ENCODE results near the gene MUC4. TPM values are rescaled to one million over a fixed set of nuclear protein-coding genes. Genes with fewer than 3 reads are reported as not detected.
A peak's percentile ranks its signal among the peaks of the same experiment; 100 is the strongest.

MUC4 gene
- total RNA-seq, 2 donors from 2014 or later: 0.12 TPM; not detected in 1

DNA sequence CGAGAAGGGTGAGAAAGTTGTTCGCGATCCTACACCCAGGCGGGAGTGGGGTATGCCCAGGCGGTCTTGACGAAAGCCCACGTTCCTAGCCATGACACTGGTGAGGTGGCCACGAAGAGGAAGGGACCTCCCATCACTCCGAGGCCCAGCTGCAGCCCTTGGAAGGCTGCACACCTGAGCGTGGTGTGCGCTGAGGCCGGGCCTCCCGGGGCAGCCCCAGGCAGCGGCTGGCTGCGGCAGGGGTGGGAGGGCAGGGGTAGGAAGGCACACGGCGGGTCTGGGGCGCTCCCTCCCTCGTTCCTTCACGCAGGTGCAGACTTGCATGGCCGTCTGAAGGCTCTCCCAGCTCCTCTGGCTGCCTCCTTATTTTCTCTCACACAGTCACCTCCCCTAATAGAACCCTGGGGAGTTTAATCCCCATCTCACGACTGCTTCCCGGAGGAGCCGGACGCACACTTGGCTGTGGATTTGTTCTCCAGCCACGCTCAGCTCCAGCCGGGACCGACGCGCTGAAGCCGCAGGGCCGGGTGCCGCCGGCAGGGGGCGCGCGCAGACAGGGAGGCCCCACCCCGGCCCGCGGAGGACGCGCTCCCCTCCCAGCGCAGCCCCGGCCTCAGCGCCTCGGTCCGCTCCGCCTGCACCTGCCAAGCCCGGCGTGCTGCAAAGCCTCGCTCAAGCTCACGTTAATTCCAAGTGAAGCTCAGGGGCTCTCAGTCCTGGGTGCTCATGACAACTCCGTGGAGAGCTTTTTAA lies 37.8 kb upstream of the MUC4 start:
- TF ChIP-seq, protein P1, sequence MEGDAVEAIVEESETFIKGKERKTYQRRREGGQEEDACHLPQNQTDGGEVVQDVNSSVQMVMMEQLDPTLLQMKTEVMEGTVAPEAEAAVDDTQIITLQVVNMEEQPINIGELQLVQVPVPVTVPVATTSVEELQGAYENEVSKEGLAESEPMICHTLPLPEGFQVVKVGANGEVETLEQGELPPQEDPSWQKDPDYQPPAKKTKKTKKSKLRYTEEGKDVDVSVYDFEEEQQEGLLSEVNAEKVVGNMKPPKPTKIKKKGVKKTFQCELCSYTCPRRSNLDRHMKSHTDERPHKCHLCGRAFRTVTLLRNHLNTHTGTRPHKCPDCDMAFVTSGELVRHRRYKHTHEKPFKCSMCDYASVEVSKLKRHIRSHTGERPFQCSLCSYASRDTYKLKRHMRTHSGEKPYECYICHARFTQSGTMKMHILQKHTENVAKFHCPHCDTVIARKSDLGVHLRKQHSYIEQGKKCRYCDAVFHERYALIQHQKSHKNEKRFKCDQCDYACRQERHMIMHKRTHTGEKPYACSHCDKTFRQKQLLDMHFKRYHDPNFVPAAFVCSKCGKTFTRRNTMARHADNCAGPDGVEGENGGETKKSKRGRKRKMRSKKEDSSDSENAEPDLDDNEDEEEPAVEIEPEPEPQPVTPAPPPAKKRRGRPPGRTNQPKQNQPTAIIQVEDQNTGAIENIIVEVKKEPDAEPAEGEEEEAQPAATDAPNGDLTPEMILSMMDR (IDR thresholded peaks at IDR 0.05): peak in 1 of 2 donors; percentile 34
- no peaks in the 10 kb centered on the region for H3K36me3 ChIP-seq
- DNase-seq (ENCODE audit: low spot score): no peak
- peaks cover 0 to 3% of the 10 kb centered on the region in 2 donors for H3K4me1 ChIP-seq
- no peaks in the 10 kb centered on the region for H3K27me3 ChIP-seq
- no peaks in the 10 kb centered on the region for H3K9me3 ChIP-seq
- H3K27ac ChIP-seq: no peak overlapping the region
- H3K4me3 ChIP-seq: no peak overlapping the region

- no peak for DNase-seq (ENCODE audit: low spot score)
- no peak overlapping the region for H3K4me3 ChIP-seq
- no peaks in the 10 kb centered on the region for H3K27me3 ChIP-seq
- no peak overlapping the region for H3K27ac ChIP-seq
- peaks cover 0 to 3% of the 10 kb centered on the region in 2 donors for H3K4me1 ChIP-seq
- H3K9me3 ChIP-seq: no peaks in the 10 kb centered on the region
- H3K36me3 ChIP-seq: no peaks in the 10 kb centered on the region
- TF ChIP-seq, protein P1 (IDR thresholded peaks at IDR 0.05): no peak
Measured at GRCh38 chr3:195847055-195847950, 35.6 kb upstream of the MUC4 start.

DNA sequence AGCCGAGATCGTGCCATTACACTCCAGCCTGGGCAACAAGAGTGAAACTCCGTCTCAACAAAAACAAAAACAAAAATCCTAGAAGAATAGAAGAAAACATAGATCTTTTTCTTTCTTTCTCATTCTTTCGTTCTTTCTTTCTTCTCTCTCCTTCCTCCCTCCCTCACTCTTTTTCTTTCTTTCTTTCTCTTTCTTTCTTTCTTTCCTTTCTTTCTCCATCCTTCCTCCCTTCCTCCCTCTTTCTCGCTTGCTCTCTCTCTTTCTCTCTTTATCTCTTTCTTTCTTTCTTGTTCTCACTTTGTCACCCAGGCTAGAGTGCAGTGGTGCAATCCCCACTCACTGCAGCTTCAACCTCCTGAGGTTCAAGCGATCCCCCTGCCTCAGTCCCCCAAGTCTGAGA lies 33.8 kb upstream of the MUC4 start:
- TF ChIP-seq, protein P1 (IDR thresholded peaks at IDR 0.05): no peak
- DNase-seq (ENCODE audit: low spot score): no peak
- Histone ChIP-seq H3K27me3 (no peaks in the 10 kb centered on the region), H3K4me3 (no peak overlapping the region), H3K36me3 (no peaks in the 10 kb centered on the region), H3K9me3 (no peaks in the 10 kb centered on the region), H3K27ac (no peak overlapping the region), H3K4me1 (no peaks in the 10 kb centered on the region)

- TF ChIP-seq, protein P1 (IDR thresholded peaks at IDR 0.05): no peak
- Histone ChIP-seq H3K27ac (no peak overlapping the region), H3K4me3 (no peak overlapping the region), H3K27me3 (no peaks in the 10 kb centered on the region), H3K36me3 (no peaks in the 10 kb centered on the region), H3K4me1 (no peaks in the 10 kb centered on the region), H3K9me3 (no peaks in the 10 kb centered on the region)
- no peak for DNase-seq (ENCODE audit: low spot score)
Measured at GRCh38 chr3:195844671-195845218, 33.0 kb upstream of the MUC4 start.

DNA sequence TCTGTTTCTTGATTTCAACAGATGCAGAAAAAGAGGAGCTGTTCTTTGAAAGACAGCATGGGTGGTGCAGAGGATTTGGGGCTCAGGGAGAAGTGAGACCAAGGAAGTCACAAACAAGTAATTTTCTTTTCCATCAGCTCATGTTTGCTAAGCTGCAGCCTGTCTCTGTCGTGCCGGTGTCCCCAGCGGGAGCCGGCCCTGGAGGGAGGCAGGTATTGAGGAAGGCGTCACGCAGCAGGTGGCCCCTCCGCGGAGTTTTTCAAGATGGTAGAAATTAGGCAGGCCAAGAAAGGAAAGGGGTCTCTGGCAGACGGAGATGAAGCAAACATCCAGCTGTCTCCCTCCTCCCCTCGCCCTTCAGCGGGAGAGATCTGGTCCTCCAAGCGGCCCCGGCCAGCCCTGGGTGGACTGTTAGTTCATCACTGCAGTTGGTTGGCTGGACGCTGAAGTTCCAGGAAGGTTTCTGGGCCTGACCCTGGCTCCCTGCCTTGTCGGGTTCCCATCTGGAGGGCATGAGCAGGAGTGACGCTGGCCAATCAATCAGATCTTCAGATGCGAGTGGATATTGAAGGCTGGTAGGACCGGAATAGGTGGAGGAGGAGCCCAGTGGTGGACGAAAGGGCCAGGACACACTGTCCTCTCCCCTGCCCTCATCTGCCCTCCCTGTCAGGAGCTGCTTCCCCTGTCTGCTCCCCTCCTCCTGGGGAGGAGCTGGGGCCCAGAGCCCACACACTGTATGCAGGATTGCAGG lies 27.7 kb upstream of the MUC4 start:
- H3K27me3 ChIP-seq: no peaks in the 10 kb centered on the region
- no peak for DNase-seq (ENCODE audit: low spot score)
- no peaks in the 10 kb centered on the region for H3K4me1 ChIP-seq
- H3K27ac ChIP-seq: no peak overlapping the region
- TF ChIP-seq, protein P1 (IDR thresholded peaks at IDR 0.05): no peak
- H3K36me3 ChIP-seq: no peaks in the 10 kb centered on the region
- H3K4me3 ChIP-seq: no peak overlapping the region
- H3K9me3 ChIP-seq: no peaks in the 10 kb centered on the region
